T-helper 2 cell treated with Interferon-gamma antibody and Interleukin-4, amounts not matched to agents 100 ng/mL and 5 ng/mL, for 36 hours (primary cell): Measurements from ENCODE around the gene ADAMTS5. TPM values are rescaled to one million over a fixed set of nuclear protein-coding genes. Genes with fewer than 3 reads are reported as not detected.

ENCODE experiments used
- intact Hi-C: fragments of 100-400 bp; cut with micrococcal nuclease; formaldehyde crosslinking; loops from one replicate; pipeline ENCODE4 v1.15.1; 2023
- total RNA-seq: library from RNA; stranded (reverse); gene quantifications from 2 replicates; pipeline ENCODE4 v1.2.3, GENCODE V29; 2022

Gene ADAMTS5
- not detected in 2 replicates for total RNA-seq

DNA sequence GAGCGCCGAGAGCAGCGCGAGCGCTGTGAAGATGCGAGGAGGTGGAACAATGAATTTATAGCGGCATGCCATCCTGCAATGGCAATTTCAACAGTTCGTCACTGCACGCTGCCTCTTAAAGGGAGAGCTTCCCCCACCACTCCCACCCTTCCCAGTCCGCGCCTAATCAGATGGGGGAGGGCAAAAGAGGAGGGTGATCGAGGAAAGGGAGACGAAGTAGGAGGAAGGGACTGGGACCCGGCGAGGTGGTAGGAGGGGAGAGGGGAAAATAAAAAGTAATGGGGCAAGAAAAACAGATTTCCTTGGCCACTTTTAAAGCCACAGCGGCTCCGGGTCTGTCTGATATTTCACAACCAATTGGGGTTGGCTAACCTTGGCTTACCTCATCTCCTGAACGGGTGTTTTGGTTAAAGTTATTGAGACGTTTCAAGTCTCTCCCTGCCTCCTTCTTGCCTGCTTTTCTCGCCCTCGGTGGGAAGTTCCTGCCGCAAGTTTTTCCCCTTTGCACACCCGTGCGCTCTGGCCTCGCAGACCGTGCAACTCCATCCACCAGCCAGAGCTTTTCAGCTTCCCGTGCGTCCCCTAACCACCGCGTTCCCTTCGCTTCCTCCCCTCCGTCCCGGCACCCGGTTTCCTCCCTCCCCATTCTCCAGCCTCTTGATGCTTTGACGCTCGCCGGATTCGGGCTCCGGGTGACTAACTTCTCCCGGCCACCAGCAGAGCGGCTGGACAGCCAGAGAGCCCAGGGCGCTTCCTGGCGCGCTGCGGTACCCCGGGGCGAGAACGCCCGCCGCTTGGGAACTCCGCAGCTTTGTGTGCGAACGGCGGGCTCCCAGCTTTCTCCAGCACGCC is at the start of gene ADAMTS5:
TSS of gene ADAMTS5 (minus strand) at position 27 of the 852 bp plus-strand sequence. CDS start 697 bp downstream, outside the sequence.
- intact Hi-C loops = no loop called here

GRCh38 chr21:27001526-27001925 is 34.6 kb upstream of the ADAMTS5 start:
- intact Hi-C loops = no loop called here

GRCh38 chr21:26983576-26983975 is 16.7 kb upstream of the ADAMTS5 start:
- intact Hi-C loops = no loop called here

GRCh38 chr21:26982767-26983166 is 15.9 kb upstream of the ADAMTS5 start:
- intact Hi-C loops = no loop called here

DNA sequence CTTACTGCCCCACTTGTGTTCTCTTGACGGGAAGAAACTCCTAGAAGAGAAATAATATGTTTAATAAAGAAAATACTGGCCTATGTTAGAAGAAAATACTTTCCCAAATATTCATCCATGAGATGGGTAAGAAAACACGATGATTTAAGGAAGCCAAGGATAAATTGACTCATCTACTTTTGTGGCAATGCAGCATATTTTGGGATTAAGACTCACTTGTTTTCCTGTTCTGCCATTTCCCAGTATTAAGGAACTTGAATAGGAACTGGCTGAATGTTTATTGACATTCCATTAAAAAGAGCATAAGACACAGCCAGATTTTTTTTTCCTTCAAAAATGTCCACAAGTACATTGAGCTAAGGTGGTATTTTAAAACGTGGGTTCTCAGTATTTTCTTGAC is 10.9 kb upstream of the ADAMTS5 start:
- intact Hi-C loops = no loop called here

DNA sequence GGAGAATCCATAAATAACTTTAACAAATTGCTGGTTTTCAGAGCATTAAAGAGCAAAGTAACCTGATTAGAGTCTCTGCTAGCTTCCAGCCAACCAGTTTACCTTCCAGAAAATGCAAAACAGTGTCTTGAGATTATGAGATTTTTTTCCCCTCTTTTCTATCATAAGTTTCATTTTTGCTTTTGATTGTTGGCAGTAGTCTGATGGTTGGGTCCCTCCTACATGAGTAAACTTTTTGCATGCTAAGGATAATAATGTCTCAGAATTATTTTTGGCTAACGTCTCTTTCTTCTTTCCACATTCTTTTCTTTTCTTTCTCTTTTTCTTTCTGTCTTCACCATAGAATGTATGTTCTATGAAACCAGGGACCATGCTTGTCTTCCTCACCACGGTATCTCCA is 6.3 kb upstream of the ADAMTS5 start:
- intact Hi-C loops = no loop called here

DNA sequence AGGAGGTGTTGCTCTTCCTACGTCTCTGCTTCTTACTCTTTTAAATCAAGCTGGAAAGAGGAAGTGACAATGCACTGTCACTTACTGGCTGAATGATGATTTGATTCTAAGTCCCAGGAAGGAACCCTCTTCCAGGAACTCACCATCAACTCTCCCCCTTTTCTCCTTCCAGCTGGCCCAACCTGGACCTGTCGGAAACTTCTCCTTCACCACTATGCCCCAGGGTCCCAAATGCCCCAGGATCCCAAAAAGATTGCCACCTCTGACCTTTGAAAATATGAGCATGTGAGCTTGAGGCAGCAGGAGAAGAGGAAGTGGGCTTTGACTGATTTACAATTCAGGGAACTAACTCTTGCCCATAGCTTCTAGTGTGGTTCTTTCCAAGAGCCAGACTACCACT is 5.3 kb upstream of the ADAMTS5 start:
- intact Hi-C loops = no loop called here

DNA sequence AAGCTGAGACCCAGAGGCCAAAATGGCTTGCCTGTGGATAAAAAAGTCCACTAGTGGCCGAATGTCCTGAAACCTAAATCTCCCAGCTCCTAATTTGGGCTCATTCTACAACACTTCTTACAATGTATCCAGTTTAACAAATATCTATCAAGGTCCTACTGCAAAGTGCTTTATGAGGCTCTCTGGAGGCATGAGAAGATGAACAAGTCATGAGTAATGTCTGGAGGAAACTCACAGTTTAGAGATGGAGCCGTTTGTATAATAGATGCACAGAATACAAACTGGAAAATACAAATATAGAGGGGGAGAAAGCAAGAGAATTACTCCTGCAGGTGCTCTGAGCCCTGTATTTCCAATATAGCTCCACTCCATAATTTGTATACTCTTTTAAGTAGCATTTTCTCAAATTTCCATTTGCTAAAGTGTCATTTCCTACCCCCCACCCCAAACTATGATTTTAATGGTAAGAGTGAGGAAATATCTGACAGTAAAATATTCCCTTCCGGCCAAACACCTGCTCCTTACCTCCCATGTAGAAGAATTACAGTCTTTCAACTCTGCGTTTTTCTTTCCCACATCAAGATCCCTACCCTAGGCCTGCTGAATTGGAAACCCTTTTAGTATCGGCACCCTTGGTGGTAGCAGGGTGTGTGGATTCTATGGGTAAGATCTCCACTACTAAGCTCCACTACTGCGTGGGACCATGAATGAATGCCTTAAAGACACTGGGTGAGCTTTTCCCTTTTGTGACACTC is 3.3 kb upstream of the ADAMTS5 start:
- intact Hi-C loops = no loop called here

GRCh38 chr21:26966649-26967061 is 233 bp downstream of the ADAMTS5 start:
- intact Hi-C loops = no loop called here

- intact Hi-C loops = no loop called here
These were observed 844 bp downstream of the ADAMTS5 start for GRCh38 chr21:26965907-26966581.

DNA sequence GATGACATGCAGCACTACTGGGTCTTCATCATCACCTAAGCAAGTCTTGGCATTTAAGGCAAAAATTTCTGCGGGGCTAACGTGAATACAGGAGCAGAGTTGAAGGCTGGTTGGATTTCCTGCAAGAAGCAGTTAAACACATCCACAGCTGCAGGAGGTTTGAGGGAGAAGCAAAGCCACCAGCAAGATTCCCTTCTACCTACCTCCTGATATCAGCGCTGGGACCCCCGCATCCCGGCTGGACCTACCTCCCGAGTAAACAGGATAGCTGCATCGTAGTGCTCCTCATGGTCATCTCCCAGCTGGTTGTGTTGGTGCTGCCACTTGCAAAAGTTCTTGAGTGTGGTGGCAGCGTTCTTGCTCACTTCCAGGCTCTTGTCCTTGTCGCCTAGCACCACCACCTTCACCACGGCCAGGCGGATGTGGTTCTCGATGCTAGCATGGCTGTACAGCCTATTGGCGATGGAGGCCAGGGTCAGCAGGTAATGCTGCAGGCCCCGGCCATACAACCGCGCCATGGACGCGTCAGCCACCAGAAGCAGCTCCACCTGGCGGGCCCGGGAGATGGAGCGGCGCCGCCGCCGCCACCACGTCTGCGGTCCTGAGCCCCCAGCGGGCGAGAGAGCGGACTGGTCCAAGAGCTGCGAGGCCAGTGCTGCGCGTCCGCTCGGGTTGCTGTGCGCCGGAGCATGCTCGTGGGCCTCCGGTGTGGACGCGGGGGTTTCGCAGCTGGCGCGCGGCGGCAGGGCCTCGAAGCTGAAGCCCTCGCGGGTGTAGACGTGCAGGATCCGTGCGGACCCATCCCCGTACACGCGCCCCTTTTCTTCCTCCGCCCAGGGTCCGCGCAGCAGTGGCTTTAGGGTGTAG is 1.6 kb downstream of the ADAMTS5 start:
- intact Hi-C loops = no loop called here

- intact Hi-C loops = no loop called here
These were observed 2.6 kb downstream of the ADAMTS5 start for GRCh38 chr21:26964170-26964778.

- intact Hi-C loops = no loop called here
These were observed 4.2 kb downstream of the ADAMTS5 start for GRCh38 chr21:26962621-26963181.

GRCh38 chr21:26961698-26962097 is 5.2 kb downstream of the ADAMTS5 start:
- intact Hi-C loops = no loop called here

GRCh38 chr21:26958788-26959187 is 8.1 kb downstream of the ADAMTS5 start:
- intact Hi-C loops = no loop called here

- intact Hi-C loops = no loop called here
These were observed 10.1 kb downstream of the ADAMTS5 start for GRCh38 chr21:26956813-26957212.

GRCh38 chr21:26956216-26956615 is 10.7 kb downstream of the ADAMTS5 start:
- intact Hi-C loops = no loop called here

DNA sequence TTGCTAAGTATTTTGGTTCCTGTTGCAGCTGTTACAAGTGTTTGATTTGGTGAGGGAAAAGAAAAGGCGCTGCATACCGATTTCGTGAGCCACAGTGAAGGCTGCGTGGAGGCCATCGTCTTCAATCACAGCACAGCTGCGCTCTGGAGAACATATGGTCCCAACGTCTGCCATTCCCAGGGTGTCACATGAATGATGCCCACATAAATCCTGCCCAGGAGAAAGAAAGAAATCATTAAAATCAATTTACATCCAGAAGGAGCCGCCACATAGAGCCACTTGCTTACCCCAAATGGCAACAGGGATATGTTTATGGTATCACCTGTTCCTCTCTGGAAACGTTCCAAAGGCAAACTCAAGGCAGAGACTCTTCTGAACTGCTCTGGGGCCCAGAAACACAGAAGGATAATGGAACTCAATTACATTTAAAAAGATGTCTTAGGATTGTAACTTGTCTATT is 12.2 kb downstream of the ADAMTS5 start:
- intact Hi-C loops = no loop called here

GRCh38 chr21:26952374-26953066 is 14.4 kb downstream of the ADAMTS5 start:
- intact Hi-C loops = no loop called here
